Pancreas (tissue), 10 donors: Measurements from ENCODE around the gene CLCNKB. TPM values are rescaled to one million over a fixed set of nuclear protein-coding genes. Genes with fewer than 3 reads are reported as not detected.
"Not testable (repeated sequence)": the region's sequence is repeated elsewhere in the genome, so short reads cannot be mapped to it uniquely, and the experiment has no call there.

Experiments
- ATAC-seq, 4 donors: fragments of 200-7000 bp; cut with Tn5 transposase; one replicate each; pipeline versions ENCODE4 v1.8.0 to v1.9.1; 2020; ENCODE audit warnings: mild to moderate bottlenecking in 4 of 4, moderate library complexity in 4 of 4
- DNase-seq, 6 donors: peaks; one replicate each; pipeline ENCODE4 v3.0.0-alpha.2; 2020
- FAIRE-seq: peaks from 2 replicates; lab custom pipeline; 2012; peaks lifted over from hg19 to GRCh38; lab: Jason Lieb, UNC
- H3K27ac ChIP-seq, 4 donors: fragments of 200-600 bp; sonication (generic); 1 replicate in 3 of 4; 2 replicates in 1 of 4; pipeline versions ENCODE4 v1.5.0 to v1.8.0; 2020
- H3K27me3 ChIP-seq, 4 donors: fragments of 200-600 bp; one replicate each; pipeline ENCODE4 v1.8.0; 2021
- H3K36me3 ChIP-seq, 3 donors: fragments of 200-600 bp; sonication (generic) in 1 of 3; one replicate each; pipeline versions ENCODE4 v1.5.0 to v1.8.0; 2020 to 2021
- H3K4me1 ChIP-seq, 3 donors: fragments of 200-600 bp; one replicate each; pipeline ENCODE4 v1.8.0; 2021
- H3K4me3 ChIP-seq, 4 donors: fragments of 200-600 bp; sonication (generic) in 2 of 4; one replicate each; pipeline versions ENCODE4 v1.5.0 to v1.8.0; 2020 to 2021
- H3K9me3 ChIP-seq, 4 donors: fragments of 200-600 bp; one replicate each; pipeline ENCODE4 v1.8.0; 2021
- WGBS, 2 donors: extraction: QIAGEN DNeasy Blood & Tissue Kit; methylation state at CpG; one replicate each; pipeline ENCODE4 v1.1.7; 2013; 5-methylcytosine and 5-hydroxymethylcytosine counted together
- intact Hi-C, 3 donors: fragments of 100-400 bp; cut with DNase I; formaldehyde crosslinking; loops; one replicate each; pipeline versions ENCODE4 v1.11.1 to v1.14.2; 2022
- polyA plus RNA-seq, 2 donors: library from polyadenylated mRNA; stranded (reverse); fragments of 200-250 nt; gene quantifications; one replicate each; pipeline ENCODE4 v1.2.3, GENCODE V29; 2013
- total RNA-seq, 6 donors: library from RNA; stranded (reverse); fragmentation: NEBNext Ultra II Directional in 4 of 6; extraction: Animal tissue kit (Norgen Biotek cat#: 25700) in 4 of 6; gene quantifications; one replicate each; pipeline versions ENCODE4 v1.2.1 to v1.2.4, GENCODE V29; 2021 to 2023
- TF ChIP-seq, protein P1 (sequence below), 4 donors: fragments of 200-600 bp; sonication (generic) in 3 of 4; IDR thresholded peaks; one replicate each; pipeline versions ENCODE4 v1.5.0 to v1.8.0; 2021; ENCODE audit warnings: antibody characterized with exemption in 4 of 4
- donor health status: healthy with polysubstance abuse.
- donor health status: DM: no; HTN: no; CAD: no; lungs with moderate emphysema.
- donor health status: DM: no; HTN: no; CAD: no.
- donor health status: control.
- donor health status: control.
- donor health status: Bipolar disorder and iron deficiency.
- donor health status: DM: yes; HTN: yes; CAD: no.
- donor health status: DM: no; HTN: no; CAD: no.
- donor health status: DM: no; HTN: no; CAD: no.
- donor health status: DM: yes; HTN: yes; CAD: no.

Gene CLCNKB
- total and polyA plus RNA-seq, 8 donors: 0.54 to 1.7 (median 0.93) TPM

DNA sequence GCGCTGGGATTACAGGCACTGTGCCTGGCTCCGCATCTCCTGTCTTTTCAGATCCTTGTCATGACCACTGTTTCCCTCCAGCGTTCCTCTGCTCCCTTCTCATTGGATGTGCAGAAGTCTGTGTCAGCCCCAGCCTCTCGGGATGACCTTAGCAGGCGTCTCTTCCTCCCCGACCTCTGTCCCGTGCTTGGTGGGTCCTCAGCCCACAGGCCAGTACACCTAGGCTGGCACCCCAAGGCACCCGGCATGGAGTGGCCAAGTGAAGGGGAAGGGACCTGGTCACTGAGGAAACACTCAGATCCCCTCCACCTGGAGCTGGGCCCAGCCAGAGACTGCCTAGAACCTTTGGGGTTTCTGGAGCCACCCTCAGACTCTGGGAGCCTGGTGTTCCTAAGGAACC lies 2.4 kb upstream of the CLCNKB start:
- TF ChIP-seq, protein P1, sequence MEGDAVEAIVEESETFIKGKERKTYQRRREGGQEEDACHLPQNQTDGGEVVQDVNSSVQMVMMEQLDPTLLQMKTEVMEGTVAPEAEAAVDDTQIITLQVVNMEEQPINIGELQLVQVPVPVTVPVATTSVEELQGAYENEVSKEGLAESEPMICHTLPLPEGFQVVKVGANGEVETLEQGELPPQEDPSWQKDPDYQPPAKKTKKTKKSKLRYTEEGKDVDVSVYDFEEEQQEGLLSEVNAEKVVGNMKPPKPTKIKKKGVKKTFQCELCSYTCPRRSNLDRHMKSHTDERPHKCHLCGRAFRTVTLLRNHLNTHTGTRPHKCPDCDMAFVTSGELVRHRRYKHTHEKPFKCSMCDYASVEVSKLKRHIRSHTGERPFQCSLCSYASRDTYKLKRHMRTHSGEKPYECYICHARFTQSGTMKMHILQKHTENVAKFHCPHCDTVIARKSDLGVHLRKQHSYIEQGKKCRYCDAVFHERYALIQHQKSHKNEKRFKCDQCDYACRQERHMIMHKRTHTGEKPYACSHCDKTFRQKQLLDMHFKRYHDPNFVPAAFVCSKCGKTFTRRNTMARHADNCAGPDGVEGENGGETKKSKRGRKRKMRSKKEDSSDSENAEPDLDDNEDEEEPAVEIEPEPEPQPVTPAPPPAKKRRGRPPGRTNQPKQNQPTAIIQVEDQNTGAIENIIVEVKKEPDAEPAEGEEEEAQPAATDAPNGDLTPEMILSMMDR (IDR thresholded peaks at IDR 0.05): no peak
- DNase-seq (peak in 1 of 6 donors; percentile 49), FAIRE-seq (no peak), ATAC-seq (no peak)
- WGBS, 2 donors: 66 to 87% methylated on average over 8 of the region's 8 CpGs
- Histone ChIP-seq H3K4me3 (no peak overlapping the region), H3K4me1 (peaks cover 0 to 8% (median 4%) of the 10 kb centered on the region in 3 donors), H3K27me3 (no peaks in the 10 kb centered on the region), H3K27ac (no peak overlapping the region), H3K36me3 (no peaks in the 10 kb centered on the region), H3K9me3 (no peaks in the 10 kb centered on the region)
- intact Hi-C loops: loop anchor here in 1 of 3 donors (10.0 kb wide), 1 partner anchor 236 kb away; the partner anchor contains the start of gene UQCRHL

DNA sequence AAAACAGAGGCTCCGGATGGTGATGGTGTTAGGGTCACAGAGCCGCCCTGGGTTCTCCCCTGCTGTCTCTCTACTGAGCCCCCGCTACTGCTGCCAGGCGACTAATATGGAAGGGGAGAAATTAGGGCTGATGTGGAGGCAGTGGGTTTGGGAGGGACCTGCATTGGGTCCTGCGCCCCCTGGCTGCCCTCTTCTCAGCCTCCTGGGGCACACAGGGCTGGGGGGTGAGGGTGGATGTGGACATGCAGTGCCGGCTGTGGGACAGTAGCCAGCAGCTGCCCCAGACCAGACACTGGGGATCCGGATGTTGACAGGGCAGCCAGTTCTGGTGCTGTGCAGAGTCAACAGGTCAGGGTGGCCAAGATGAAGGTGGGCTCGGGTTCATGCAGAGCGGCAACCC lies 1.5 kb upstream of the CLCNKB start:
- ATAC-seq (no peak), DNase-seq (peak in 1 of 6 donors; percentile 42), FAIRE-seq (no peak)
- intact Hi-C loops: loop anchor here in 1 of 3 donors (10.0 kb wide), 1 partner anchor 237 kb away; the partner anchor contains the start of gene UQCRHL
- Histone ChIP-seq H3K36me3 (no peaks in the 10 kb centered on the region), H3K9me3 (no peaks in the 10 kb centered on the region), H3K27ac (no peak overlapping the region), H3K27me3 (no peaks in the 10 kb centered on the region), H3K4me3 (no peak overlapping the region), H3K4me1 (peaks cover 0 to 8% (median 4%) of the 10 kb centered on the region in 3 donors)
- 84 to 91% methylated on average over 9 of the region's 9 CpGs for WGBS, 2 donors
- TF ChIP-seq, protein P1 (IDR thresholded peaks at IDR 0.05): no peak

DNA sequence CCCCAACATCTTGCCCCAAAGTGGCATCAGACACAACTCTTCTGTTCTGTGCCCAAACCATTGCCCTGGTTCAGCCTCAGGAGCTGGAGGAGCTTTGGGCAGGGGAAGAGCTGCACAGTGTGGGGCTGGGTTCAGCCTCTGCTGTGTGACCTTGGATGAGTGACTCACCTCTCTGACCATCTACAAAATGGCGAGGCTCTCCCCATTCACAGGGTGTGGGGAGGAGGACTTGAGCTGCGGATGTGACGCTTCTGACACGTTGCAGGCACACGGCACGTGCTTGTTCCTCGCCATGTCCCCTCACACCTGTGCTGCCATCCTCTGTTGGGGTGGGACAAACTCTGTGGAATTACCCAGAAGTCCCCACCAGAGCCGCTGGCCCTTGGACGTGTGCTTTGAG lies 928 bp upstream of the CLCNKB start:
- WGBS, 2 donors: 79 to 82% methylated on average over 9 of the region's 9 CpGs
- intact Hi-C loops: loop anchor here in 1 of 3 donors (10.0 kb wide), 1 partner anchor 238 kb away; the partner anchor contains the start of gene UQCRHL
- peak; percentile 10 to 48 (median 26) for ATAC-seq
- H3K9me3 ChIP-seq, DNase-seq, H3K4me3 ChIP-seq, FAIRE-seq, H3K36me3 ChIP-seq, H3K27ac ChIP-seq, H3K4me1 ChIP-seq, H3K27me3 ChIP-seq: not testable (repeated sequence)

DNA sequence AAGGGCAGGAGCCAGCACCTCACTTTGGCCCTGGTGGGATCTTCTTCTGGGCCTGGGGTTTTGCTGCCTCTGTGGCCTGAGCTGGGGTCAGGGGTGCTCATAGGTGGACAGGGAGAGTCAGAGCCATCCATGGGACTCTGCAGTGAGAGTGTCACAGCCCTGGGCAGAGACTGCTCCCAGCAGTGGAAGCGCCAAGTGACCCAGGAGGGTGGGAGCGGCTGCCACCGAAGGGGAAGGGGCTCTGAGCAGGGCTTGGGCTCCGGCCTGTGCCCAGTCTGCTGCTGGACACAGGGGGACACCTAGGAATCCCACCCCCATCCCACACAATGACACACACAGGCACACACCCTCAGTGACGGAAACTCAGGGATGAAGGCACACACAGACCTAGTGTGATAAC lies 368 bp downstream of the CLCNKB start:
- intact Hi-C loops: loop anchor here in 1 of 3 donors (10.0 kb wide), 1 partner anchor 239 kb away; the partner anchor contains the start of gene UQCRHL
- ATAC-seq: no peak
- 85 to 93% methylated on average over 5 of the region's 5 CpGs for WGBS, 2 donors
- H3K4me3 ChIP-seq: no peak overlapping the region
- FAIRE-seq: no peak
- H3K9me3 ChIP-seq: no peaks in the 10 kb centered on the region
- H3K27ac ChIP-seq: peak overlapping the region in 2 of 4 donors; percentile 12 to 28
- no peaks in the 10 kb centered on the region for H3K27me3 ChIP-seq
- DNase-seq: peak in 1 of 6 donors; percentile 61
- peaks cover 0 to 8% (median 4%) of the 10 kb centered on the region in 3 donors for H3K4me1 ChIP-seq
- H3K36me3 ChIP-seq: no peaks in the 10 kb centered on the region
- TF ChIP-seq, protein P1 (IDR thresholded peaks at IDR 0.05): no peak

DNA sequence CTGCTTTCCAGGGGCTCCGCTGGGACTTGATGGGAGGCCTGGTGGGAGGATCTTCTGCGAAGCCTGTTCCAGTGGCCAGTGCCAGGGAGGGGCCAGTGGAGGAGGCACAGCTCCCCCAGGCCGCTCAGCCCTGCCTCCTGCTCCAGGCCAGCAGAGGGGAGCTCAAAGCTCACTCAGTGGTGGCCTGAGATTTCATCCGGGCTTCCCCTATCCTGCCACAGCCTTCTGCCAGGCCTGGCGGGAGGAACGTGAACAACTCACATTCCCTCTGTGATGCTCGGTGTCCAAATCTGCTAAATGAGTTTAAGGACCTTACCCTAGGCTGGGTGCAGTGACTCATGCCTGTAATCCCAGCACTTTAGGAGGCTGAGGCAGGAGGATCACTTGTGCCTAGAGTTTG lies 3.3 kb downstream of the CLCNKB start:
- intact Hi-C loops: loop anchor here in 1 of 3 donors (10.0 kb wide), 1 partner anchor 242 kb away; the partner anchor contains the start of gene UQCRHL
- peak overlapping the region in 1 of 4 donors; percentile 58 for H3K27ac ChIP-seq
- peaks cover 0 to 8% (median 4%) of the 10 kb centered on the region in 3 donors for H3K4me1 ChIP-seq
- ATAC-seq (peak in 2 of 4 donors; percentile 19 to 40), FAIRE-seq (no peak), DNase-seq (peak in 1 of 6 donors; percentile 62)
- H3K27me3 ChIP-seq: no peaks in the 10 kb centered on the region
- no peak overlapping the region for H3K4me3 ChIP-seq
- H3K36me3 ChIP-seq: no peaks in the 10 kb centered on the region
- no peaks in the 10 kb centered on the region for H3K9me3 ChIP-seq
- WGBS, 2 donors: 84 to 86% methylated on average over 7 of the region's 7 CpGs
- TF ChIP-seq, protein P1 (IDR thresholded peaks at IDR 0.05): no peak
